Measurements from ENCODE around the gene KRT7.

The KRT7 gene

DNA sequence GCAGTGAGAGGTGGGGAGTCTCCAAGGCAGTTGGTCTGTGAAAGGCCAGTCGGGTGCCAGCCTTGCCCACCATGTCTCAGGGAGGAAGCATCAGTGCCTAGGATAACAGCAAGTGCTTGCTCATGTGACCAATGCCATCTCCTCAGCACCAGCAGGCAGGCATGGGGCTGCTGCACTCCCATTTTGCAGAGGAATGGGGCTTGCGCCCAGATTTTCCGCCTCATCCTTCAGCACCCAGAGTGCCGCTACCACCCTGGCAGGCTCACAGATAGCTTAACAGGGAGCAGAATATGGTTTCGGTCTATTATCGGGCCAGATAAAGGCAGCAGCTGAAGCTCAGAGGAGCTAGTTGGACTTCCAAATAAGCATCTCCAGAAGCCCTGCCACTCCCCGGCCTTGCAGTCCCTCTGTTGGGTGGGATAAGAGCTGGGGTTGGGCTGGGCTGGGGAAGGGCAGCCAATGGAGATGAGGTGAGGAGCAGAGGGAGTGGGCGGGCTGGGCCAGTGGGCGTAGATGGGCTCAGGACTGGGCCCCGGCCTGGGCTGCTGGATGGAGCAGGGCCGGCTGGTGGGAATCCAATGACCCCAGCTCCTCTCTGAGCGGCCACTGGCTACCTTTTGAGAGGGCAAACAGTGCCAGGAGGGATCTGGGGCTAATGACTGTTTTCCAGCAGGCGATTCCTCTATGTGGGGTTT, 32.8 kb upstream of the KRT7 start:
- DNase-seq, result no peak

DNA sequence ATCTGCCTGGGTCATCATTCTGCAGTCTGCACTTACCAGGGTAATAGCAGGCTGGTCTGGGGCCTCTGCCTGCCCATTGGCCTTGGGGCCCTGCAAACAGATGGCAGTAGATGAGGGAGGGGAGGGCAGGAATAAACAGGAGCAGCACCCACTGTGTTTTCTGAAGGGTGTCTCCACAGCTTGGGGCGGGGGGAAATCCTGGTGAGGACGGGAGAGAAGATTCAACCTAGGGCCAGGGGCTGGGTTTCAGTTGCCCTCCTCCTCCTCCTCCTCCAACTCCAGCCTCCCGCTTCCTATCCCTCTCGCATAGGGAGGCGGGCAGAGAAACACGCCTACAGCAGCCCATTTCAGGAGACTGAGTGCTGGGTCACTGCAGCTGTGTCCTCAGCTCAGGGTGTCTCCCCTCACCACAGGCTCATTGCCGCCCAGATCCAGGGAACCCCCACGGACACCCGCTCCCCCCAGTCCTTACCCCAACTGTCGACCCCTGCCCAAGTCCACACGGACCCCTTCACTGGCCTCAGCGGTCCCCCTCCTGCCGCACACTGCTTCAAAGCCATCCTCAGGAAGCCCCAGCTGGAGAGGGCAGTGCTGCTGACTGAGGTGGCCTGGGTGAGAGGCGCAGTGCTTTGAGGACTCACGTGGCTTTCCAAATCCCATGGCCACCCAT, 32.1 kb upstream of the KRT7 start:
- no peak for DNase-seq

DNA sequence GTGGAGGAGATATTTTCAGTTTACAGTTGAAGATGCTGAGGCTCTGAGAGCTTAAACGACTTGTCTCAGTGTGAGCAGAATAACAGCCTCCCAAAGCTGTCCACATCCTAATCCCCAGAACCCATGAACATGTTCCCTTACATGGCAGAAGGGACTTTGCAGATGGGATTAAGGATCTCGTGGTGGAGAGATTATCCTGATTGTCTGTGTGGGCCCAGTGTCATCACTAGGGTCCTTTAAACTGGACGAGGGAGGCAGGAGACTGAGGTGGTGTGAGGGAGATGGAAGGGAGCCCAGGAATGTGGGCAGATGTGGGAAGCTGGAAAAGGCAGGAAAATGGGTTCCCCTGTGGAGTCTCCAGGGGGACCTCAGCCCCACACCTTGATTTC, 31.6 kb upstream of the KRT7 start:
- no peak for DNase-seq

DNA sequence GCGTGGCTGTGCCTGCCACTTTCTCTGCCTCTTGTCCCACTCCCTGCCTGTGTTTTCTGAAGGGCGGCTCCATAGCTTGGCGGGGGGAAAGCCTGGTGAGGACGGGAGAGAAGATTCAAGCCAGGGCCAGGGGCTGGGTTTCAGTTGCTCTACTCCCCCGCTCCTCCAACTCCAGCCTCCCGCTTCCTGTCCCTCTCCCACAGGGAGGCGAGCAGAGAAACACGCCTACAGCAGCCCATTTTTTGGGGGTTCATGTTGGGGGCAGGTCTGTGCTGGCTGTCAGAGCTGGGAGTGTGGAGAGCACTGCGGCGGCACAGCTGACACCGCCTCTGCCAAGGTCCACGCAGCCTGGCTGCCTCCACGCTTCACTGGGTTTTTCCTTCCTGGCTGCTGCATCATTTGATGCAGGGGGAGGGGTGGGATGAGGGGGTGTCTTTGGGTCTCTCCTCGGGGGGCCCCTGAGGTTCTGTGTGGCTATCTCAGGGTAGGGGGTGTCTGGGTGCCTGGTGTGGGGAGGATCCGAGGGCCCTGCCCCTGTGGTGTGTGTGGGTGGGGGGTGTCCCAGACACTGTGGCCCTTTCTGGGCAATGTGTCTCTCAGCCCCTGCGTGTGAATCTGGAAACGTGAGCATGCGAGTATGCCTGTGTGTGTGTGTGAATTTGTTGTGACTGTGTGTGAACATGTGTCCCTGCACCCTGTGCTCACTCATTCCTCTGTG, 30.5 kb upstream of the KRT7 start:
- DNase-seq, result no peak

DNA sequence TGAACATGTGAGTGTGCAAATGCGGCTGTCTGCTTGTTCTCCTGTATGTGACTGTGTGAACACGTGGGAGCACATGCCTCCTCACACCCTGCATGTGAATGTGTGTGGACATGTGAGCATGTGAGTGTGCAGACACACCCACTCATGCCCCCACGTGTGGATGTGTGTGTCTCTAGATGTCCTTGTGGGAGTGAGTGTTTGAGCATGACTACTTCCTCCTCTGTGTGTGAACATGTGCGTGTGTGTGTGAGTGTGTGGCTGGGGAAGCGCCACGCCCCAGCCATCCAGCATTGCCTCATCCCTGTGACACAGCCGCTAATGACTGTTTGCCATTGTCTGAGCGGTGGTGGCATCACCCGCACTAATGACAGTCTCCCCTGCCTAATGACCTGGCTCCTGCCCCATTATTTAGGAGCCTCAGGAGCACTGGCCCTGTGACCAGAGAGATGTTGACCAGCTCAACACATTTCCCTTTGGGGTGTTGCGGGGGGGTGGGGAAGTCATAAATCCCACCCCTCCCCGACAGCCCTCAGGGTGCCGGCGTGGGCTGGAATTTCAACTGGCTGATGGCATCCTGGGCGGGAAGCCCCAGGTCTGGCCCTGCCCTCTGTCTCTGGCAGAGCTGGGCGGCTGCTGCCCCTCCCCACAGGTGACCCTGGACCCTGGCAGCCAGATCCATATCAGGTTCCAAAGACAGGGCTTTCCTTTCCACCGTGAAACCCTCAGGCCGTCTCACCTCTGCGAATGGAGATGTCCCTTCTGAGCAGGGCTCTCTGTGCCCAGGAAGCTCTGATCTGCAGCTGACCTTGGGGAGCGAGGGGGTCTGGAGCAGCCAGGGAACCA, 29.7 kb upstream of the KRT7 start:
- peak; percentile 65 for DNase-seq

DNA sequence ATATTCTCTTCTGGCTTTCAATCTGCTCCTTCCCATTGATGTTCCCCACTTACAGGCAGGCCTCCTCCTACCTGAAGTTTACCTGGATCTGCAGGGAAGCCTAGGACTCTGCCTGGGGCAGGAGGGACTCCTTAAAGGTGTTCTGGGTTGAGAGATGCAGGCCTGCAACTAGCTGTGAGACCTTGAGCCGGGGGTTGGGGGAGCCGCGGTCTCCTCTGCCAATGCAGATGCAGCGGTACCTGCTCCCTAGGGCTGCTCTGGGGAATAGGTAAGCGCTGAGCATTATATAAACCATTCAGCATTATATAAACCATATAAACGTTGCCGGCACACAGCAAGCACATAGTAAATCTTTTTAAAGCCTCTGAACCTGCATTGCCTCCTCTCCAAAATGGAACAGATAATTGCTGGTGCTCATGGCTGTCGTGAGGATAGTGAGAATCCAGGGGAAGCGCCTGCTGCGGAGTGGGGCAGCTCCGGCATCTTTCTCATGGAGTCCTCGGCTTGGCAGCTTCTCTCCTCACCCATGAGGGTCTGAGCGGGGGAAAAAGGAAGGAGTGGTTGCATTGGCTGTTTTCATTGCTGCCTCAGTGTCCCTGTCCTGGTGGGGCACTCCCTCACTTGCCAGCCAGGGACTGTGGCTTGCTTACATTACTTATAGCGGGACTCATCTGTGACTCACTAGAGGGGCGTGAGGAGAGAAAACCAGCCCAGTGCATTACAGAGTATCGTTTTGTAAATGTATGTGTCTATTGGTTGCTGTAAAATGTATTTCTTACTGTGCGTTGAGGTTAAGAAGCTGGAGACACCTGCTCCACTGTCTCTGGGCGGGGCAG, 28.7 kb upstream of the KRT7 start:
- no peak for DNase-seq

DNA sequence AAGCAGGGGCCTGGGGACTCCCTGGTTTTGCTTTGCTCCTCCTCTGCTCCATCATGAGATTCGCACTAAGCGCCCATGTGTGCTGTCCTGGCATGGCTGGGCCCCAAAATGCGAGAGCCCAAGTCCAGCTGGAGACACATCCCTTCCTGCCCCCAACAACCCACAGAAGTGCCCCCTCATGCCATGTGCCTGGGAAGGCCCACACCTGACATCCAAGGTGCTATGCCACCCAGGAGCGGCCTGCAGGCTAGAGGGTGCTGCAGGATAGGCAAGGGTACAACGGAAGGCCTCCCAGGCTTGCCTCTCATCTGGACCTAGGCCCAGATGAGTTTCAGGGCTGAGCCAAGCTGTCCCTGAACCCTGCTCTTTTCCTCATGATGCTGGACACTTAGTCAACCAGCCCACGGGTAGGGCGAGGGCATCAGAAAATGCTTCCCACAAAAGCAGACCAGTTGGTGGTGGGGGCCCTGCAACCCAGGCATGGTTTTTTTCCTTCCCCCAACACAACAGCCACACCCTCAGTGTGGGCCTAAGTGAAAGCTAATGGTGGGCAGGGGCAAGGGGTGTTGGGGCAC, 28.0 kb upstream of the KRT7 start:
- DNase-seq, result no peak

DNA sequence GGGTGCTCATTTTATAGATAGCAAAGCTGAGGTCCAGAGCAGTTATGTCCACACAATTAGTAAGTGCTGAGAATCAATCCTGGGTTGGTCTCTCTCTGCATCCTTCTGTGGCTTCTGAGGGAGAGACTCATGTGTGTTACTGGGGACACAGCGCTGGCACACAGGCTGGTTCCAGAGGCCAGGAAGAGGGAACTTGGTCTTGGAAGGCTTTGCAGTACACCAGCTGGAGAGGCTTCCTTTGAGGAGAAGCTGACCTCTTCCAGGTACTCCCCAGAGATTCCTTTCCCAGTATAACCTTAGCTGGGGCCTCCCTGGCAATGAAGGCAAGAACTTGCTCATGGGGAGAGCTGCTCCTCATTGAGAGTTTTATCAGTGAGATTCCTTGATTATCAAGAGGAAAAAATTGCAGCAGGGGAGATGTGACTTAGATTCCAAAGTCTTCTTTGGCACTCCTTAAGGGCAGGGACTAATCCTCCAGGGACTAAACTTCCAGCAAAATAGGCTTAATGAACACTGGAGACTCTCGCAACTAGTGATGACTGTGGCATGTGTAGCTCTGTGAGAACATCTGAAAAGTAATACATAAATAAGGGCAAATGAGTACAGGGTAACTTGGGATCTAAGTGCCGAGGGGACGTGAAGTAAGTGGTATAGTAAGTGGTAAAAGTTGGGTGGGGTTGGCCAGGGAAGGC, 27.3 kb upstream of the KRT7 start:
- no peak for DNase-seq

DNA sequence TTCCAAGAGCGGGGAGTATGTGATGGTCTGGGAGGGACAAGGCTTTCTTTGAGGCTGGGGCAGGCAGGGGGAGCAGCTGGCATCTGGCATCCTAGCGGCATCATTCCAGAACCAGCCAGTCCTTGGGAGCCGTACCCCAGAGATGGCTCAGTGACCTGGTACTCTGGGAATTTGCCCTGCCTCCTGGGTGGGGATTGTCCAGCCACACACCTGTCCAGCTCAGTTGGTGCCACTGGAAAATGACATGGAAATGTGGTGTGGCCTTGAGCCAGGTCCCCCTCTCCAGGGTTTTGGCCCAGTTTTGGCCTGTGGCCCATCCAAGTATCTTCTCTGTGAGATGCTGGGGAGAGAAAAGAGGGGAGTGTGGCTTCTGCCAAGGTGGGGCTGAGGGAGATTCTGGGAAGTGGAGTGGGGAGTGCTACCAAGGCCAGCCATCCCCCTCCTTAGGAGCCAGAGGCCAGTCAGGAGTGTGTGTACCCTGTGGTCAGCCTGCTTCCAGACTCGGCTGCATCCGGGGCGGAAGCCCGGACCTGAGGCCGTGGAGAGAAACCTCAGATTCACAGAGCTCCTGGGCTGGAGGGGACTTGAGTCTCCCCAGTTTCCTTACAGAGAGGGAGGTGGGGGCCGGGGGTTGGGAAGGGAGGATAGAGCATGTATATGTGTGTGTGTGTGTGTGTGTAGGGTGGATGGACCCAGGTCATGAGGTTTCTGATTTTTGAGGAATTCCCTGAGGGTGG, 26.6 kb upstream of the KRT7 start:
- DNase-seq, result no peak

DNA sequence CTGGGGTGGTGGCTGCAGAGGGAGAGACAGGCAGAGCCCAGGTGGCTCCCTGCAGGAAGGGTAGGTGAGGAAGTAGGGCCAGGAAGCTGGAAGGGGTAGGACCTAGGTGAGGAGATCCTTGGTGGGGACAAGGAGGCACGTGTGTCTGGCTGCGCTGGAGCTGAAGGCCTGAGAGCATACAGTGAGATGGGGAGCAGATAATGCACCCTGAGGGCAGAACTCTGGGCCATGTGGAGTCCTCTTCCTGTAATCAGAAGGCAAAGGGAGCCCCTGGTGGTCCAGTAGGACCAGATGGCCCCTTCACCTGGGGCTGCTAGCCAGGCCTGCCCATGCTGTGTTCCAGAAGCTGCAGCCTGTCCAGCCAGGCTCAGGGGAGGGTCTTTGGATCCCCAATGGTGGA, 25.9 kb upstream of the KRT7 start:
- DNase-seq, result no peak

DNA sequence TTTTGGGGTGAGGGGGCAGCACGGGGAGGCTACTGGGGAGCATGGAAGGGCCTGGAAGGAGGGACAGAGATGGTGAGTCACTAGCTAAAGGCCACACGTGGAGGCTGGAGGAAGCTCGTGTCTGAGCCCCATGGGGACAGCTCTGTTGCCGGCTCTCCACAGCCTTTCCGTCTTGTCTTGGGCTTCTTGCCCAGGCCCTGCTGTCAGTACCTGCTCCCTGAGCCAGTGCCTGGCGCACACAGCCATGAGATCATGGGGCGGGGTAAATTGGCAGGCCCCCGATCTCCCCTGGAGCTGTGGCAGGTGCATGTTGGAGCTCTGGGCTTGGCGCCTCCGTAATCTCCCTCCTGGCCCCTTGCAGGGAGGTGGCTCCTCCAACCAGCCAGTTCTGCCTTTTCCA, 25.1 kb upstream of the KRT7 start:
- DNase-seq, result peak; percentile 81

DNA sequence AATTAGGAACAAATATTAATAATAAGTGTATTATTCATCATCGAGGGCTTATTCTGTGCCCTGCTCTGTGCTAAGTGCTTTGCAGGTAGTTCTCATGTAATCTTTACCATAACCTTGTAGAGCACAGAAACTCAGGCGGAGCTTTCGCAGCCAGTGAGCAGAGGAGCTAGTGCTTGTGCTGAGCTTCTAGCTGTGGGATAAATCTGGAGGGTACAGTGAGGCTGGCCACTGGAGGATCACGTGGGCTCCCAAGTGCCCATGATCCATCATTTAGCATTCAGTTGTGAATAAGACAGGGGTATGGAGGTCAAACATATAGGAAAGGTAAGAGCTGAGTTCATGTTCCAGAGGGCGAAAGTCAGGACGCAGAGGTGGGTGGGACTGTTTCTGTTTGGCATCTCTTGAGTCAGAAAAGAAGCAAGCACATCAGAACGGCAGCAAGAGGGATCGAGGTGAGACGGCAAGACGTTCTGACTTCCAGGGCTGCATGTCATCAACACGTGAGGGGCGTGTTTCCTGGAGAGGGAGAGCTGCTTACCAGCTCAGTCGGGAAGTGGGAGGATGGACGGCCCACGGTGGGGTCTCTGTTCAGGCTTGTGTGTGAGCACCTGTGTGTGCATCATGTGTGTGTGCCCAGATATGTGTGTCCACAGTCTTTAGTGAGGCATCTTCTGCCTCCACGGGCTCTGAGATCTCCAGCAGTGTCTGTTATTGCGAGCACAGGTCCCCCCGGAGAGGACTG, 24.4 kb upstream of the KRT7 start:
- no peak for DNase-seq

DNA sequence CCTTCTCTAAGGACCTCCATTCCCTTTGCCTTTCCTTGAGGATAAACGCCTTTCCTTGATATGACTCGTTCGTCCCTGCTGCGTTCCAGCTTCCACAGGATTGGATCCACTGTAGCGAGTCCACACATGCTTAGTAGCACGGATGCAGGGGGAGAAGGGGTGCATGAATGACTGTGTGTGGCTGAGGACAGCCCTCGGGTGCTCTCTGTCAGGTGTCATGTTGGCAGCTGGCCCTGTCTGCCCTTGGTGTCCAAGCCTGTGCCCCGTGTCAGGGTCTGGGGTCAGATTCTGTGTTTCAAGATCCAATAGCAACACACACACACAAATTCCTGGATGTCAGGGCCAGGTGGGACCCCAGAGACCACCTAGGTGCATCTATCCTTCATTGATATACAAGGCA, 23.7 kb upstream of the KRT7 start:
- no peak for DNase-seq

DNA sequence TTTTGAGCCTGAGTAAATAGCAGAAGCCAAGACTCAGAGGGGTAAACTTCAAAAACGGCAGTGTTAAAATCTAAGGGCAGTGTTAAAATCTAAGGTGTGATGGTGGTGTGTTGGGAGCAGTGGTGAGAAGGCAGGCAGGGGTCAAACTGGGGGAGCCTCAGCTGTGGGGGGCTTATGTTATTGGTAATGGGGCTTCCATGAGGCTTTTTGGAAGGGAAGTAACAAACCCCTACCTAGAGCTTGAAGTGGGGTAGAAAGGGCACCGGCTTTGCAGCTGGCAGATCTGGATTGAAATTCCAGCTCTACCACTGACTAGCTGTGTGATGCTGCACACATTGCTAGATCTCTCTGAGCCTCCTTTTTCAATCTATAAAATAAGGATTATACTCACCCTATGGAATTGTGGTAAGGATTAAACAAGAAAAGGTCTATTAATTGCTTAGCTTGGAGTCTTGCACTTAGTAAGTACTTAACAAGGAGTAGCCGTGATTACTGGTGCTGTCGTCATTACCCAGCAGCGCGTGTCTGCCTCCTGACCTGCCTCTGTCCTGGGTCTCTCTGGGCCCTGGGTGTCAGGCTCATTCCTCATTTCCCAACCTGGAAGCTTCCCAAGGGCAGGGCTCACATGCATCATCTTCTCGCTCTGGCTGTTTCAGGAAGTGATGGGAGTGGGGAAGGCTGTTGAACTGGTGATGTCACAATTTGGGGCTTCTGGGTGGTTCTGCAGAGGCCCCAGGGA, 22.7 kb upstream of the KRT7 start:
- no peak for DNase-seq

DNA sequence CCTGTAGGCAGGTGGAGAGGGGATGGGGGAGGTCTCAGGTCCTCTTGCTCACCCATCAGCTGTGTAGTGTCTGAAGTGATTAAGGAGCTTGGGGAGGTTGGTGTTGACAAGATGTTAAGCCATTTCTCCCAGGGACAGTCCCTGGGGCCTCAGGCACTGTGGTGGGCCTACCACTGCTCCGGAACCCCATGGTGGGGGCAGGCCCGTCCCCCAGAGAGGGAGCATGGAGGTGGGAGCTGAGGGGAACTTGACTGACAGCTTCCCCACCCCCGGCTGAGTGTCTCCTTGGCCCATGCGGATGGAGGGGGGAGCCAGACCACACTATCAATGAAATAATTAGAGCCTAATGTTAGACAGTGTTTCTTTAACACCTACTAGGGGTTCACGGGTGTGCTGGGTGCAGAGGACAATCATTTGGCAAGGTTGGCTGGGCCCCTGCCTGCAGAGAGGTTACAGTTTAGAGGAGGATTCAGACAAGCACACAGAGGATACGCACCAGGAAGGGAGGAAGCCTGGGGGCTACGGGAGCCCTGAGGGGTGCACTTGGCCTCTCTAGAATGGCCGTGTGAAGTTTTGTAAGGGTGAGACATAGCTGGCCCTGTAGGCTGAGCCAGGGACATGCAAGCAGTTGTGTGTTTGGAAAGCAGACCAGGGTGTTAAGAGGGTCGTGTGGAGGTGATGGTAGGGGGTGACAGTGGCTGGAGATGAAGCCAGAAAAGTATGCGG, 22.0 kb upstream of the KRT7 start:
- DNase-seq, result no peak

DNA sequence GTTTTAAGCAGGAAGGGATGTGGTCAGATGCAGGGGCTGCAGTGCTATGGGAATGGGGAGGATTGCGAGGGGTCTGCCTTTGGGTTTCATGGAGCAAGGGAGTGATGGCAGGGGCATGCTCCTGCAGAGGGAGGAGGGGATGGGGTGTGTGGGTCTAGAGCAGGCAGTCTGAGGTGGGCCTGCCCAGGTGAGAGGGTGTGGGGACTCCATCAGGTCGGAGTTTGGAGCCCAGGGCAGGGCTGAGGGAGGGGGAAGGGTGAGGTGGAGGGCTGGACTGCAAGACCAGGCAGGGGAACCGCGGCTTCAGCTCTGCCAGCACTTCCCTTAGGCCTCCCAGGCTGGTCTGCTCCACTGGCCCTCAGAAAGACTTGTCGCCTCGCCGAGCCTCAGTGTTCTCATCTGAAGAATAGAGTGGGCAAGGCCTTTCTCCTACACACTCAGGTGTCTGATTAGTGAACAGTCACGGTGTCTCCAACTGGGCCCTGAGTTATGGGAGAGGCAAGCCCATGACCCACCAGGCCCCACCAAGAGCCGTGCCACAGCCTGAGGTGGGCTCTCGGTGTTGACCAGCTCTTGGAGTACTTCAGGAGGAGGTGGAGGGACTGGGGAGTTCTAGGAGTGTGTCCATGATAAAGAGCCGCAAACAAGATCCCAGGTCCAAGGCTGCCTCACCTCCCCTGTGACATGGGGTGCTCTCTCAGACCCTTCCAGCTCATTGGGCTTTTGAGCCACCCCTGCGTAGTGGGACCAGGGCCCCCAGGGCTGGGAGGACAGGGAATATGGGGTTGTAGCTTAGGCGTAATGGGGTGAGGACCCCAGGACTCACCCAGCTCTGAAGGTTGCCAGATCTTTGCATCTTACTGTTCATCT, 21.1 kb upstream of the KRT7 start:
- no peak for DNase-seq
